Esophagus muscularis mucosa (tissue), 4 donors: ENCODE results near the gene DENND1B. TPM values are rescaled to one million over a fixed set of nuclear protein-coding genes. Genes with fewer than 3 reads are reported as not detected.

Experiments
- DNase-seq: peaks from one replicate; pipeline ENCODE4 v3.0.0-alpha.2; 2017; ENCODE audit errors: extremely low spot score
- H3K27ac ChIP-seq, 4 donors: fragments of 200-600 bp; sonication (generic); replicated peaks in 1 of 4; 1 replicate in 3 of 4; 2 replicates in 1 of 4; pipeline ENCODE4 v1.5.1; 2016 to 2019; ENCODE audit warnings: mild to moderate bottlenecking in 1 of 4
- H3K27me3 ChIP-seq, 4 donors: fragments of 200-600 bp; sonication (generic); one replicate each; pipeline versions ENCODE4 v1.5.1 to v1.6.0; 2016 to 2019
- H3K36me3 ChIP-seq, 4 donors: fragments of 200-600 bp; sonication (generic); one replicate each; pipeline ENCODE4 v1.5.1; 2016 to 2019
- H3K4me1 ChIP-seq, 4 donors: fragments of 200-600 bp; sonication (generic); one replicate each; pipeline ENCODE4 v1.5.1; 2016 to 2019
- H3K4me3 ChIP-seq, 4 donors: fragments of 200-600 bp; sonication (generic); 1 replicate in 2 of 4; 2 replicates in 2 of 4; pipeline ENCODE4 v1.5.1; 2016 to 2019; ENCODE audit warnings: mild to moderate bottlenecking in 4 of 4, moderate library complexity in 1 of 4
- H3K9me3 ChIP-seq, 4 donors: fragments of 200-600 bp; sonication (generic); 1 replicate in 3 of 4; 2 replicates in 1 of 4; pipeline ENCODE4 v1.5.1; 2016 to 2019
- EP300 ChIP-seq: sonication (generic); formaldehyde crosslinking; IDR thresholded peaks from one replicate; pipeline ENCODE4 v1.6.1; 2017; ENCODE audit warnings: antibody characterized with exemption
- POLR2A ChIP-seq: fragments of 450-650 bp; IDR thresholded peaks from one replicate; pipeline ENCODE4 v1.6.1; 2017; ENCODE audit warnings: antibody characterized with exemption, moderate library complexity, mild to moderate bottlenecking, low read depth
- POLR2AphosphoS5 ChIP-seq, 2 donors: sonication (generic); formaldehyde crosslinking; IDR thresholded peaks; one replicate each; pipeline ENCODE4 v1.6.1; 2017; ENCODE audit warnings: antibody characterized with exemption in 2 of 2
- WGBS: methylation state at CpG from one replicate; pipeline ENCODE4 v1.1.5; 2018; 5-methylcytosine and 5-hydroxymethylcytosine counted together
- intact Hi-C: fragments of 100-400 bp; cut with DNase I; formaldehyde crosslinking; loops from one replicate; pipeline ENCODE4 v1.15.1; 2023
- total RNA-seq, 4 donors: library from RNA; depleted of rRNA; stranded (reverse); fragments of >200 nt; gene quantifications; one replicate each; pipeline versions ENCODE4 v1.1.0 to v1.2.1, GENCODE V29; 2016
- TF ChIP-seq, protein P1 (sequence below), 3 experiments: fragments of 200-600 bp in 2 of 3; fragments of 450-650 bp in 1 of 3; sonication (generic) in 2 of 3; IDR thresholded peaks; one replicate each; pipeline ENCODE4 v1.5.1; 2017 to 2019; ENCODE audit warnings: antibody characterized with exemption in 3 of 3, mild to moderate bottlenecking in 2 of 3, moderate library complexity in 1 of 3

DENND1B gene
- total RNA-seq, 4 donors from 2014 or later = 6.4 to 11.3 (median 9.1) TPM

DNA sequence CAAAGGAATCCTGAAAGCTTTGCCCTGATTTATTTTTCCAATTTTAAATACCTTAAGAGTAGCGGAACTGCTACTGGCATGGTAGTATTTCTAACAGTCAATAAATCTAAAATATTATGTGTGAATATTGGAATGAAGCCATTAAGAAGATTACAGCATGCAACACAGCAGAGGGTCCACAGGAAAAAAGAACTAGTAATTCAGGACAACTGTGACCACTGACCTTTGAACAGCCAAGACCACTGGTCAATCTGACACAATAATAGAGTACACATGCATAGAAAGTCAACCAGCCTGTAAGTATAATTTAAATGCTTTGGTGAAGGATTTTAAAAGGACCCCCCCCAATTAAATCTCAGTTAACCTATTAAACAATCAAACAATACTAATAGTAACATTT is 171.0 kb downstream of the DENND1B start:
- H3K9me3 ChIP-seq = no peaks in the 10 kb centered on the region
- intact Hi-C loops = no loop called here
- H3K4me3 ChIP-seq = no peak overlapping the region
- H3K36me3 ChIP-seq = no peaks in the 10 kb centered on the region
- DNase-seq = no peak
- no peaks in the 10 kb centered on the region for H3K27me3 ChIP-seq
- TF ChIP-seq, protein P1, sequence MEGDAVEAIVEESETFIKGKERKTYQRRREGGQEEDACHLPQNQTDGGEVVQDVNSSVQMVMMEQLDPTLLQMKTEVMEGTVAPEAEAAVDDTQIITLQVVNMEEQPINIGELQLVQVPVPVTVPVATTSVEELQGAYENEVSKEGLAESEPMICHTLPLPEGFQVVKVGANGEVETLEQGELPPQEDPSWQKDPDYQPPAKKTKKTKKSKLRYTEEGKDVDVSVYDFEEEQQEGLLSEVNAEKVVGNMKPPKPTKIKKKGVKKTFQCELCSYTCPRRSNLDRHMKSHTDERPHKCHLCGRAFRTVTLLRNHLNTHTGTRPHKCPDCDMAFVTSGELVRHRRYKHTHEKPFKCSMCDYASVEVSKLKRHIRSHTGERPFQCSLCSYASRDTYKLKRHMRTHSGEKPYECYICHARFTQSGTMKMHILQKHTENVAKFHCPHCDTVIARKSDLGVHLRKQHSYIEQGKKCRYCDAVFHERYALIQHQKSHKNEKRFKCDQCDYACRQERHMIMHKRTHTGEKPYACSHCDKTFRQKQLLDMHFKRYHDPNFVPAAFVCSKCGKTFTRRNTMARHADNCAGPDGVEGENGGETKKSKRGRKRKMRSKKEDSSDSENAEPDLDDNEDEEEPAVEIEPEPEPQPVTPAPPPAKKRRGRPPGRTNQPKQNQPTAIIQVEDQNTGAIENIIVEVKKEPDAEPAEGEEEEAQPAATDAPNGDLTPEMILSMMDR (IDR thresholded peaks at IDR 0.05) = no peak
- TF ChIP-seq POLR2AphosphoS5 (IDR thresholded peaks at IDR 0.05) (no peak), POLR2A (no peak), EP300 (no peak)
- WGBS = 97% methylated on average over 1 of the region's 1 CpG
- no peaks in the 10 kb centered on the region for H3K4me1 ChIP-seq
- no peak overlapping the region for H3K27ac ChIP-seq

DNA sequence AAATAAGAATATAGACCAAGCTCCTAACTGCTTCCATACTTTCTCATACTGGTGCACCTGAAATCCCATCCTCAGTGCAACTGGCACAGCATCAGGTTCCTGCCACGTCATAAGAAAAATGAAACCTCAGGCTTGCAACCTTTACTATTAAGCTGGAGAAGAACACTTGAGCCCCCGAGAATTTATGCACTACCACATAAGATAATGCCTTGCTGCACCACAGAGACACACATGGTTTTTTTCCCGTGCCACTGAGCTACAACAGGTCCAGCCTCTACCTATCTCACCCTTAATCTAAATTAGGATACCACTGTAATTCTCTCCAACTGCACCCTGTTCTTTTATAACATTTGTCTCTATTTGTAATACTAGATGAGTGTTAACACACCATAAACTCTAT is 174.5 kb downstream of the DENND1B start:
- WGBS = 89% methylated on average over 3 of the region's 3 CpGs
- Histone ChIP-seq H3K4me1 (no peaks in the 10 kb centered on the region), H3K36me3 (no peaks in the 10 kb centered on the region), H3K27me3 (no peaks in the 10 kb centered on the region), H3K4me3 (no peak overlapping the region), H3K9me3 (no peaks in the 10 kb centered on the region), H3K27ac (no peak overlapping the region)
- DNase-seq = no peak
- TF ChIP-seq POLR2AphosphoS5 (IDR thresholded peaks at IDR 0.05) = no peak
- TF ChIP-seq, protein P1 (IDR thresholded peaks at IDR 0.05) = no peak
- no peak for TF ChIP-seq EP300
- TF ChIP-seq POLR2A = no peak
- intact Hi-C loops = no loop called here

- Histone ChIP-seq H3K9me3 (no peaks in the 10 kb centered on the region), H3K4me3 (no peak overlapping the region), H3K36me3 (peaks cover 0 to 8% (median 2%) of the 10 kb centered on the region in 4 donors), H3K27me3 (no peaks in the 10 kb centered on the region), H3K4me1 (no peaks in the 10 kb centered on the region), H3K27ac (no peak overlapping the region)
- no peak for DNase-seq
- intact Hi-C loops = no loop called here
- whole genome bisulfite sequencing = 86% methylated on average over 3 of the region's 3 CpGs
- TF ChIP-seq POLR2AphosphoS5 (IDR thresholded peaks at IDR 0.05) = no peak
- TF ChIP-seq EP300 = no peak
- no peak for TF ChIP-seq POLR2A
- TF ChIP-seq, protein P1 (IDR thresholded peaks at IDR 0.05) = no peak
These were observed 175.5 kb downstream of the DENND1B start for GRCh38 chr1:197599789-197600188.

DNA sequence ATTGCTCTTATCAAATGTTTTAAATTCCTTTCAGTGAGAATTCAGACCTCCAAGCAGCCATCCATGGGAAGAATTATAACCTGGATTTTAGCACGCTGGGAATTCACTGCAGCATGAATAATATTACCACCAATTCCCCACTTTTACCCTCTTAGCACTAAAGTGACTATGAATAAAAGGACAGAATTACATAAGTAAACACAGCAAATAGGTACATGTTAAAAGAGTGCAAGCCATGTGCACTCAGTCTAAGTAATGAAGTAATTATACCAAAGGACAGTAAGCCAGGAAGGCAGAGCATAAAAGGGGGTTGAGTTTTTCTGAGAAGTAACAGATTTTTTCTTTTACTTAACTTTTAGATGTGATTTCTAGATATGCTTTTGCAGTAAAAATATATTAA is 176.3 kb downstream of the DENND1B start:
- DNase-seq = no peak
- Histone ChIP-seq H3K4me3 (no peak overlapping the region), H3K27me3 (no peaks in the 10 kb centered on the region), H3K9me3 (no peaks in the 10 kb centered on the region), H3K4me1 (no peaks in the 10 kb centered on the region), H3K27ac (no peak overlapping the region), H3K36me3 (peaks cover 0 to 9% (median 2%) of the 10 kb centered on the region in 4 donors)
- WGBS = 89% methylated on average over 1 of the region's 1 CpG
- TF ChIP-seq POLR2AphosphoS5 (IDR thresholded peaks at IDR 0.05) (no peak), POLR2A (no peak)
- intact Hi-C loops = no loop called here

DNA sequence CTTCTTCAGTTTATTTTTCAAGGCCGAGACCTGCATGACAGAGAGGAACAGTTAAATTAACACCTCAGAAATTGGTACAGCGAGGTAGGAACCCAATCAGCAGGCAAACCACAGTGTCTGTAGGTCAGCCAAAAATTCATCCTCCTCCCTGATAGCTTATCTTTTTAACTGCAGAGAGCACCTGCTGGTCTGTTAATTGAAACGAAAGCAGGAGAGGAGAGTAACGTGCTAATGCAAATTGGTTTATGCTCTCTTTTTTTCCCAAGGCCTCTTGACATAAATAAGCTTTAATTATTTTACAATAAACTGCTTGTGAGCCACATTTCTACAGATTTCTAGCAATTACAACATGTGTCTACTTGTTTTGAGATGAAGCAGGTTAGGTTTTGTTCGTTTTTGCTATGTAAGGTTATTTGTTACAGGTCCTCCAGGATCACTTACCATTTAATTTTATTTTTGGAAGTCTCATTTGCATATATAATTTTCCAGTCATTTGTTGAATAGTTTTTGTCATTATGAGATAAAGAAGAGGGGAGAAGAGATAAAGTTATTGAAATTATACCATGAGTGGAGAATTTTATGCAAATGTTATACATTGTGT is 179.9 kb downstream of the DENND1B start:
- intact Hi-C loops = no loop called here
- WGBS = 91% methylated on average over 5 of the region's 5 CpGs

GRCh38 chr1:197590687-197591086 is 184.6 kb downstream of the DENND1B start:
- Histone ChIP-seq H3K36me3 (peaks cover 0 to 15% (median 2%) of the 10 kb centered on the region in 4 donors), H3K4me1 (no peaks in the 10 kb centered on the region), H3K27me3 (no peaks in the 10 kb centered on the region), H3K4me3 (no peak overlapping the region), H3K9me3 (no peaks in the 10 kb centered on the region), H3K27ac (no peak overlapping the region)
- TF ChIP-seq POLR2A = no peak
- no peak for TF ChIP-seq EP300
- TF ChIP-seq, protein P1 (IDR thresholded peaks at IDR 0.05) = no peak
- TF ChIP-seq POLR2AphosphoS5 (IDR thresholded peaks at IDR 0.05) = no peak
- intact Hi-C loops = no loop called here
- no peak for DNase-seq
- WGBS = 94% methylated on average over 2 of the region's 2 CpGs

More for the DNA sequence above, 179.9 kb downstream of the DENND1B start:
- H3K36me3 ChIP-seq = peaks cover 0 to 9% (median 2%) of the 10 kb centered on the region in 4 donors
- TF ChIP-seq POLR2AphosphoS5 (IDR thresholded peaks at IDR 0.05) = no peak
- no peak for TF ChIP-seq POLR2A
- no peaks in the 10 kb centered on the region for H3K27me3 ChIP-seq
- DNase-seq = no peak
- H3K4me3 ChIP-seq = no peak overlapping the region
- no peaks in the 10 kb centered on the region for H3K4me1 ChIP-seq
- no peaks in the 10 kb centered on the region for H3K9me3 ChIP-seq
- no peak overlapping the region for H3K27ac ChIP-seq
